ENCODE measurements around the gene LAMA3. TPM values are rescaled to one million over a fixed set of nuclear protein-coding genes. Genes with fewer than 3 reads are reported as not detected.

Gene LAMA3
- total and polyA plus RNA-seq, 2 donors (not counting 3 experiments of a cell fraction or from before 2014, with no cell fraction given) = 2.6 to 12.3 TPM

GRCh38 chr18:23890589-23890988, 201.3 kb downstream of the LAMA3 start:
- Histone ChIP-seq H3K36me3 (ENCODE audit: control insufficient read depth in 2 of 2, extremely low read depth in 1 of 2, insufficient read depth in 2 of 2, low read length in 2 of 2) (no peaks in the 10 kb centered on the region), H3K4me2 (ENCODE audit: insufficient read depth, low read length) (no peak overlapping the region), H3K4me1 (ENCODE audit: control insufficient read depth, extremely low read depth, insufficient read depth, low read length) (no peaks in the 10 kb centered on the region), H3K9ac (replicated peaks; ENCODE audit: extremely low read depth, insufficient read depth, low read length) (no peak overlapping the region), H2AFZ (ENCODE audit: low read depth, low read length) (no peak overlapping the region), H4K20me1 (replicated peaks; ENCODE audit: control insufficient read depth, extremely low read depth, insufficient read depth, low read length) (no peaks in the 10 kb centered on the region), H3K4me3 (replicated peaks in 1 of 3; ENCODE audit: insufficient read depth in 1 of 3, low read depth in 1 of 3, low read length in 3 of 3) (no peak overlapping the region), H3K27me3 (ENCODE audit: control insufficient read depth in 2 of 2, insufficient read depth in 2 of 2, low read length in 2 of 2) (no peaks in the 10 kb centered on the region), H3K9me1 (replicated peaks; ENCODE audit: control insufficient read depth, extremely low read depth, insufficient read depth, low read length) (no peaks in the 10 kb centered on the region), H3K79me2 (ENCODE audit: control insufficient read depth, insufficient read depth, low read length) (no peaks in the 10 kb centered on the region), H3K9me3 (replicated peaks; ENCODE audit: control insufficient read depth, insufficient read depth, low read length) (no peaks in the 10 kb centered on the region), H3K27ac (ENCODE audit: insufficient read depth, low read depth, low read length) (no peak overlapping the region)
- ChIA-PET CTCF (interaction anchor here (1.2 to 1.9 kb wide), 2 partner anchors 19 to 28 kb away, joined by 3 to 7 read pairs; no protein-coding TSS in a partner anchor), POLR2A (no interaction called here)
- peak; percentile 29 for TF ChIP-seq GATA2 (IDR thresholded peaks at IDR 0.05; ENCODE audit: insufficient read depth, insufficient read length, low read depth, low read length)
- no peak for TF ChIP-seq MAX (IDR thresholded peaks at IDR 0.05; ENCODE audit: insufficient read depth, insufficient read length)
- no peak for FAIRE-seq
- DNase-seq (ENCODE audit: low read depth, low spot score) = no peak
- no TSS peak for BruUV-seq (replicated peaks)
- dilution Hi-C loops (cut with MboI; ENCODE audit: extremely low pct_ligation_motif_present, low sequenced_read_pairs) (no loop called here), intact Hi-C loops (cut with micrococcal nuclease) (no loop called here)

- intact Hi-C loops (cut with micrococcal nuclease) (no loop called here), dilution Hi-C loops (cut with MboI; ENCODE audit: extremely low pct_ligation_motif_present, low sequenced_read_pairs) (no loop called here)
- H3K36me3 ChIP-seq (ENCODE audit: control insufficient read depth in 2 of 2, extremely low read depth in 1 of 2, insufficient read depth in 2 of 2, low read length in 2 of 2) = no peaks in the 10 kb centered on the region
- no peak overlapping the region for H3K4me2 ChIP-seq (ENCODE audit: insufficient read depth, low read length)
- ChIA-PET POLR2A (no interaction called here), CTCF (interaction anchor here (2.2 kb wide), 1 partner anchor 25 kb away, joined by 11 read pairs; no protein-coding TSS in a partner anchor)
- no peaks in the 10 kb centered on the region for H4K20me1 ChIP-seq (replicated peaks; ENCODE audit: control insufficient read depth, extremely low read depth, insufficient read depth, low read length)
- no peaks in the 10 kb centered on the region for H3K9me1 ChIP-seq (replicated peaks; ENCODE audit: control insufficient read depth, extremely low read depth, insufficient read depth, low read length)
- no peak for FAIRE-seq
- H3K27ac ChIP-seq (ENCODE audit: insufficient read depth, low read depth, low read length) = no peak overlapping the region
- H3K4me3 ChIP-seq (replicated peaks in 1 of 3; ENCODE audit: insufficient read depth in 1 of 3, low read depth in 1 of 3, low read length in 3 of 3) = no peak overlapping the region
- no peak for DNase-seq (ENCODE audit: low read depth, low spot score)
- no peaks in the 10 kb centered on the region for H3K4me1 ChIP-seq (ENCODE audit: control insufficient read depth, extremely low read depth, insufficient read depth, low read length)
- TF ChIP-seq GATA2 (IDR thresholded peaks at IDR 0.05; ENCODE audit: insufficient read depth, insufficient read length, low read depth, low read length) (no peak), CTCF (IDR thresholded peaks at IDR 0.05; ENCODE audit: extremely low read depth in 1 of 2, insufficient read depth in 1 of 2, low read depth in 1 of 2, low read length in 2 of 2) (no peak), EZH2 (IDR thresholded peaks at IDR 0.05; ENCODE audit: borderline replicate concordance, low read depth, low read length, severe bottlenecking) (no peak), MAX (IDR thresholded peaks at IDR 0.05; ENCODE audit: insufficient read depth, insufficient read length) (no peak), JUN (IDR thresholded peaks at IDR 0.05; ENCODE audit: borderline replicate concordance, insufficient read depth, insufficient read length, low read depth) (no peak), POLR2A (IDR thresholded peaks at IDR 0.05; ENCODE audit: low read depth, low read length) (no peak), MYC (IDR thresholded peaks at IDR 0.05; ENCODE audit: low read depth, low read length) (no peak), FOS (IDR thresholded peaks at IDR 0.05; ENCODE audit: borderline replicate concordance, insufficient read depth, low read length) (no peak), POLR2AphosphoS5 (IDR thresholded peaks at IDR 0.05; ENCODE audit: insufficient read depth, low read depth, low read length) (no peak)
- no peak overlapping the region for H2AFZ ChIP-seq (ENCODE audit: low read depth, low read length)
- BruUV-seq (replicated peaks) = no TSS peak
- no peaks in the 10 kb centered on the region for H3K27me3 ChIP-seq (ENCODE audit: control insufficient read depth in 2 of 2, insufficient read depth in 2 of 2, low read length in 2 of 2)
- no peaks in the 10 kb centered on the region for H3K79me2 ChIP-seq (ENCODE audit: control insufficient read depth, insufficient read depth, low read length)
- H3K9me3 ChIP-seq (replicated peaks; ENCODE audit: control insufficient read depth, insufficient read depth, low read length) = no peaks in the 10 kb centered on the region
- no peak overlapping the region for H3K9ac ChIP-seq (replicated peaks; ENCODE audit: extremely low read depth, insufficient read depth, low read length)
Observed at GRCh38 chr18:23893653-23894052, 204.4 kb downstream of the LAMA3 start.

Measured in endothelial cell of umbilical vein (primary cell).